NCI-H187 (cell line): ENCODE results near the gene PUDP.
"Not testable (repeated sequence)": the region's sequence is repeated elsewhere in the genome, so short reads cannot be mapped to it uniquely, and the experiment has no call there.

Experiments
- DNase-seq, 2 experiments: peaks; one replicate each; lab custom pipeline; 2025; lab: John Stamatoyannopoulos, UW

Gene PUDP

GRCh38 chrX:7147978-7148854, at the start of gene PUDP:
Gene PUDP, minus strand, starts transcription at chrX:7148153. Its CDS starts 40 bp downstream, at chrX:7148113.
- DNase-seq, result peak; percentile 75 to 86

GRCh38 chrX:7194606-7195005, 46.7 kb upstream of the PUDP start:
- DNase-seq, result no peak

GRCh38 chrX:7192871-7193270, 44.9 kb upstream of the PUDP start:
- DNase-seq, result no peak

GRCh38 chrX:7191681-7192110, 43.7 kb upstream of the PUDP start:
- no peak for DNase-seq

- DNase-seq, result no peak
Measured at GRCh38 chrX:7190157-7190556, 42.2 kb upstream of the PUDP start.

- no peak for DNase-seq
Measured at GRCh38 chrX:7188672-7189071, 40.7 kb upstream of the PUDP start.

- no peak for DNase-seq
Measured at GRCh38 chrX:7184816-7185215, 36.9 kb upstream of the PUDP start.

GRCh38 chrX:7179446-7179845, 31.5 kb upstream of the PUDP start:
- no peak for DNase-seq

- DNase-seq, result not testable (repeated sequence)
Measured at GRCh38 chrX:7178859-7179258, 30.9 kb upstream of the PUDP start.

GRCh38 chrX:7170898-7171297, 22.9 kb upstream of the PUDP start:
- DNase-seq, result no peak

- DNase-seq, result no peak
Measured at GRCh38 chrX:7169627-7170026, 21.7 kb upstream of the PUDP start.

- DNase-seq, result no peak
Measured at GRCh38 chrX:7168371-7168770, 20.4 kb upstream of the PUDP start.

- no peak for DNase-seq
Measured at GRCh38 chrX:7164174-7164573, 16.2 kb upstream of the PUDP start.

GRCh38 chrX:7163146-7163677, 15.3 kb upstream of the PUDP start:
- DNase-seq, result no peak

GRCh38 chrX:7159149-7159861, 11.4 kb upstream of the PUDP start:
- DNase-seq, result no peak

GRCh38 chrX:7158468-7158990, 10.6 kb upstream of the PUDP start:
- DNase-seq, result no peak

- no peak for DNase-seq
Measured at GRCh38 chrX:7156879-7157278, 8.9 kb upstream of the PUDP start.

- DNase-seq, result no peak
Measured at GRCh38 chrX:7155163-7155562, 7.2 kb upstream of the PUDP start.

GRCh38 chrX:7154041-7154597, 6.2 kb upstream of the PUDP start:
- no peak for DNase-seq

GRCh38 chrX:7153231-7153630, 5.3 kb upstream of the PUDP start:
- no peak for DNase-seq

- no peak for DNase-seq
Measured at GRCh38 chrX:7149411-7149810, 1.5 kb upstream of the PUDP start.

- DNase-seq, result peak in 1 of 2 experiments; percentile 35
Measured at GRCh38 chrX:7147413-7147977, 458 bp downstream of the PUDP start, which contains the start of gene STS. Gene STS, plus strand, starts transcription at chrX:7147712. Its CDS starts 105,488 bp downstream, at chrX:7253200.
